RWPE1 (cell line): ENCODE data around the gene ETF1.

ENCODE experiments used
- CTCF ChIA-PET: fragments of 350-600 bp; sonication (Branson Sonifier 250); formaldehyde crosslinking; extraction: SDS; loops from one replicate; lab custom pipeline; 2021; lab: Yijun Ruan, JAX
- POLR2A ChIA-PET: fragments of 400-600 bp; formaldehyde crosslinking; extraction: SDS; loops from one replicate; lab custom pipeline; 2020; ENCODE audit warnings: antibody characterized with exemption; ENCODE audit not compliant: low non-redundant PET; lab: Yijun Ruan, JAX
- DNase-seq: peaks from one replicate; pipeline ENCODE4 v3.0.0; 2012; ENCODE audit warnings: low spot score
- H3K27ac ChIP-seq: fragments of 450-650 bp; 2 replicates; pipeline ENCODE4 v1.5.1; 2017
- TF ChIP-seq, protein P1 (sequence below): fragments of 450-650 bp; conservative IDR thresholded peaks from 2 replicates; pipeline ENCODE4 v1.5.1; 2017; ENCODE audit warnings: low read depth, mild to moderate bottlenecking

ETF1 gene

DNA sequence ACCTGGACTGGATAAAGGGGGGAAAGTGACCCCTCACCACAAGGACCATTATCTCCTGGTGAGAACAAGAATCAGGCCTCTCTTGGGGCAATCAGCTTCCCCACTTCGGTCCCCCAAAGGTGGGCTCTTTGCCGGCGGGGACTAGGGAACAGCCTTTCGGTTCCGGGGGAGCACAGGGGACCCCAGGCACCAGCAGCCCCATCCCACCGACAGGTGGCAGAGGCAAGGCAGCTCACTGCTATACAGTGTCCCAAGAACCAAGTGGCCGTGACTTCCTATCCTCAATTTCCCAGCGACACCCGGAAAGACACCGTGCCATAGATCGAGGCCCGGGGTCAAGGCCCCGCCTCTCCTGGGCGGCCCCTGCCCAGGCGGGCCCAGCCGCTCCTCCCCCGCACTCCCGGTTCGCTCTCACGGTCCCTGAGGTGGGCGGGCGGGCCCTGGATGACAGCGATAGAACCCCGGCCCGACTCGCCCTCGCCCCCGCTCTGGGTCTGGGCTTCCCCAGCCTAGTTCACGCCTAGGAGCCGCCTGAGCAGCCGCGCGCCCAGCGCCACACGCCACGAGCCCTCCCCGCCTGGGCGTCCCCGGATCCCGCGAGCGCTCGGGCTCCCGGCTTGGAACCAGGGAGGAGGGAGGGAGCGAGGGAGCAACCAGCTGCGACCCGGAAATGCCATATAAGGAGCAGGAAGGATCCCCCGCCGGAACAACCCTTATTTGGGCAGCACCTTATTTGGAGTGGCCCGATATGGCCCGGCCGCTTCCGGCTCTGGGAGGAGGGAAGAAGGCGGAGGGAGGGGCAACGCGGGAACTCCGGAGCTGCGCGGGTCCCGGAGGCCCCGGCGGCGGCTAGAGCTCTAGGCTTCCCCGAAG, 78.4 kb downstream of the ETF1 start:
- peak; percentile 99 for DNase-seq
- POLR2A ChIA-PET, result interaction anchor here (0.7 to 4.0 kb wide), 10 partner anchors 29 to 1208 kb away, joined by 3 to 24 read pairs (median 5); partner anchors contain the start of genes ETF1 and HSPA9
- peak overlapping the region; percentile 97 for H3K27ac ChIP-seq
- TF ChIP-seq, protein P1, sequence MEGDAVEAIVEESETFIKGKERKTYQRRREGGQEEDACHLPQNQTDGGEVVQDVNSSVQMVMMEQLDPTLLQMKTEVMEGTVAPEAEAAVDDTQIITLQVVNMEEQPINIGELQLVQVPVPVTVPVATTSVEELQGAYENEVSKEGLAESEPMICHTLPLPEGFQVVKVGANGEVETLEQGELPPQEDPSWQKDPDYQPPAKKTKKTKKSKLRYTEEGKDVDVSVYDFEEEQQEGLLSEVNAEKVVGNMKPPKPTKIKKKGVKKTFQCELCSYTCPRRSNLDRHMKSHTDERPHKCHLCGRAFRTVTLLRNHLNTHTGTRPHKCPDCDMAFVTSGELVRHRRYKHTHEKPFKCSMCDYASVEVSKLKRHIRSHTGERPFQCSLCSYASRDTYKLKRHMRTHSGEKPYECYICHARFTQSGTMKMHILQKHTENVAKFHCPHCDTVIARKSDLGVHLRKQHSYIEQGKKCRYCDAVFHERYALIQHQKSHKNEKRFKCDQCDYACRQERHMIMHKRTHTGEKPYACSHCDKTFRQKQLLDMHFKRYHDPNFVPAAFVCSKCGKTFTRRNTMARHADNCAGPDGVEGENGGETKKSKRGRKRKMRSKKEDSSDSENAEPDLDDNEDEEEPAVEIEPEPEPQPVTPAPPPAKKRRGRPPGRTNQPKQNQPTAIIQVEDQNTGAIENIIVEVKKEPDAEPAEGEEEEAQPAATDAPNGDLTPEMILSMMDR, result peak; percentile 86
- CTCF ChIA-PET, result interaction anchor here (0.6 to 4.9 kb wide), 18 partner anchors 15 to 464 kb away, joined by 3 to 58 read pairs (median 4); partner anchors contain the start of gene ETF1

DNA sequence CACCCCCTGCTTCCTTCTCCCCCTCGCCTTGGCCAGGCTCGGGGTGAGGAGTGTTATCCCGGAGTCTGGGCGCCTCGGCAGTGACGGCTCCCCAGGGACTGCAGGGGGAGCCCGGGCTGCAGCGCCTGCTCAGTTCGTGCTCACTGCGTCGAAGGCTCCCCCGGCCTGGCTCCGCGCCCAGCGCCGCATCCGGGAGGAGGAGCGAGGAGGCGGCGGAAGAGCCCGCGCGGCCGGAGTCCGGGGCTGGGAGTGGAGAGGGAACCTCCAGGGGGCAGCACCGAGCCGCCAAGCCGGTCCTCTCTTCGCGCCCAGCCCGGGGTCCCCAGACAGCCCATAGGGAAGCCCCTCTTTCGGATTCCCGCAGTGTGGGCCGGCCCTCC, 79.0 kb downstream of the ETF1 start:
- H3K27ac ChIP-seq, result peak overlapping the region; percentile 97
- TF ChIP-seq, protein P1, result peak; percentile 99
- CTCF ChIA-PET, result interaction anchor here (0.6 to 4.9 kb wide), 18 partner anchors 9 to 463 kb away, joined by 3 to 58 read pairs (median 4); partner anchors contain the start of gene ETF1
- peak; percentile 98 for DNase-seq
- POLR2A ChIA-PET, result interaction anchor here (1.9 to 4.0 kb wide), 3 partner anchors 38 to 80 kb away, joined by 6 to 24 read pairs (median 17); partner anchors contain the start of gene ETF1

DNA sequence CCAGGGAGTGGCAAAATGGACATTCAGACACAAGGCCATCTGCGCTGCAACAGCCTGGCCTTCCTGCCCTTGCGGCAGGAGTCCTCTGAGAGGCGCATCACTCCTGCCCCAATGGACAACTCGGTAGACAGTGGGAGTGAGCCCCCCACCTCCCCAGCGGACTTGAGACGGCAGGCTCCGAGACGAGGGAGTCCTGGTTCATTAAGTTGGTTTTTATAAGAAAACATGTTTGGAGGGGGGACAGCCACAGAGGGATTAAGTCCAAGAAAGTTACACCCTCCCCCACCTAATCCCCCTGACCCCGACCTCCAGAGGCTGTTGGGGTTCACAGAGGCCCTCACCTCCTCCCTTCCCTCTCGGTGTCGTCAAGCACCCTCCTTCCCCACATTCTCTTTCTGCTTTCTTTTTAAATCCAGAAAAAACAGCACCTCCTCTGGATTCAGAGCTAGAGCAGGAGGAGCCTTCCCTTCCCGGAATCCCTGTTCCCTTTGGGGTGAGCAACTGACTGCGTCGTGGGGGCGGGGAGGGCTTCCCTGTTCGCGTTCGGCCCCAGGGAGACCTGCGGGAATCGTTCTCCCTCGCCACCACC, 79.5 kb downstream of the ETF1 start:
- H3K27ac ChIP-seq, result peak overlapping the region; percentile 97
- no peak for DNase-seq
- ChIA-PET CTCF (interaction anchor here (0.6 to 4.9 kb wide), 15 partner anchors 9 to 122 kb away, joined by 3 to 58 read pairs (median 4); partner anchors contain the start of gene ETF1), POLR2A (interaction anchor here (1.0 to 4.0 kb wide), 3 partner anchors 29 to 80 kb away, joined by 3 to 24 read pairs (median 17); partner anchors contain the start of gene ETF1)
- TF ChIP-seq, protein P1, result no peak

DNA sequence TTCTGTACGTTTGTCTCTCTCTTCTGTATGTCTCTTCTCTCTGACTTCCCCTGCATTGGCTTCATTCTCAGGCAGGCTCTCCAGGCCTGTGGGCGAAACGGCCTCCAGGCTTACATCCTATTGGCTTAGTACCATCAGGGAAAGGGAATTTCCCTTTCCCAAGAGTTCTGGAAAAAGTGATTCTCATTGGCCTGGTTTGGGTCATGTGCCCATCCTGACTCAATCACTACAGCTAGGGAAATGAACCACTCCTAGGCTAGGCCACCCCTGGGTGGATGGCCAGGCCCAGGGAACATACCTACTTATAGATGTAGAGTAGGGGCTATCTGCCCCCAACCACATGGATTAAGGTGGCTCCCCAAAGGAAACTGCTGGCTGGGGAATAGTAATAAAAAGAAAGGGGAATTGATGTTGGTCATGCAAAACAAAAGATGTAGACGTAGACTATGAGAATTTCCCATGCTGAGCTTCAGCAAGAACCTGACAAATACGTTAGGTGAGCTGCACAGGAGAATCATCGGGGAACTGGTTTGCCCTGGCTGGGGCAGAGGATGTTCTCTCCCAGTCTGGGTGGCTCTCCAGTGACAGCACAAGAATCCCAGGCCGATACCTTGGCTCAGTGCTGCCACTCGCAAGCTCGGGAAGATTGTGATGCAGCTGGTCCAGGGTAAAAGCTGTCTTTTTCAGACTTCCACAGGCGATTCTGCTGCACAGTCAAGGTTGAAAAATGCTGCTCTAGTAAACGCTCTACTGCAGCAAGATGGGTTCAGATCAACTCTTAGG, 81.5 kb downstream of the ETF1 start:
- H3K27ac ChIP-seq, result peak overlapping the region; percentile 17
- ChIA-PET CTCF (interaction anchor here (0.6 to 2.0 kb wide), 3 partner anchors 11 to 1677 kb away, joined by 4 to 12 read pairs (median 5); no protein-coding TSS in a partner anchor), POLR2A (no interaction called here)
- TF ChIP-seq, protein P1, result no peak
- DNase-seq, result peak; percentile 84

DNA sequence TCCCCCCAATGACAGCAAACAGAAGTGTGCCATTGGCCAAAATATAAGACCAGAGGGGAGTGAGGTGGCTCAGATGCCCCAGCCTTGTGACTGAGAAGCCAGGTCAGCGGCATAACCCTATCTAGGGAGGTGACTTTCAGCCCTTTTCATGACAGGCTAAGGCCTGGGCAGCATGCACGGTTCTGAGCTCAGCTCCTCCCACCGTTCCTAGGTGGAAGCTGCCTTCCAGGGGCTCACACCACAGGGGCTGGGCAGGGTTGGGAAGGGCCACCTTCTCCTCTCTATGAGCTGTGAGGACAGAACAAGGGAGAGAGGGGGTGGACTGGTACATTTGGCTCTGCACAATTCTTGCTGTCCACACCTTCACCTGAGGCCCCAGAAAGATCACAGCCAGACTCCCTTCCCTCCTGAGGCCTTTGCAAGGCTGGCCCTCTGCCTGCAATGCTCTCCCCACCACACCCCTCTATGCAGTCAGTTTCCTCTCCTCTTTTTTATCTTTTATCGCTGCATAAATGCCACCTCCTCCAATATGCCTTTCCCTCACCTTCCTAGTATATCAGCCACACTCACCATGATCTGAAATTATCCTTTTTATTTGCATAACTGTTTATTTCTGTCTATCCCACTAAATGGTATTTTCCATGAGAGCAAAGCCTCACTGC, 82.9 kb downstream of the ETF1 start:
- TF ChIP-seq, protein P1, result no peak
- CTCF ChIA-PET, result interaction anchor here (1.3 kb wide), 1 partner anchor 10 kb away, joined by 6 read pairs; no protein-coding TSS in a partner anchor
- no peak overlapping the region for H3K27ac ChIP-seq
- no peak for DNase-seq
- POLR2A ChIA-PET, result no interaction called here
